GM23248 (cell line): ENCODE data around the gene LCN6. TPM values are rescaled to one million over a fixed set of nuclear protein-coding genes. Genes with fewer than 3 reads are reported as not detected.

ENCODE experiments used
- DNase-seq: peaks from one replicate; pipeline ENCODE4 v3.0.0-alpha.2; 2015
- H2AFZ ChIP-seq: fragments of 200-600 bp; sonication (generic); 2 replicates; pipeline ENCODE4 v1.6.1; 2016; ENCODE audit warnings: antibody characterized with exemption
- H3F3A ChIP-seq: fragments of 200-600 bp; sonication (generic); 2 replicates; pipeline ENCODE4 v1.6.1; 2016; ENCODE audit warnings: mild to moderate bottlenecking, antibody characterized with exemption, mixed run types; ENCODE audit not compliant: insufficient read depth
- H3K27ac ChIP-seq: fragments of 200-600 bp; sonication (generic); 2 replicates; pipeline ENCODE4 v1.5.1; 2016; ENCODE audit warnings: mild to moderate bottlenecking
- H3K27me3 ChIP-seq: fragments of 200-600 bp; sonication (generic); replicated peaks from 2 replicates; pipeline ENCODE4 v1.6.1; 2016; ENCODE audit warnings: mild to moderate bottlenecking; ENCODE audit not compliant: insufficient read depth
- H3K36me3 ChIP-seq: fragments of 200-600 bp; sonication (generic); 2 replicates; pipeline ENCODE4 v1.6.1; 2016; ENCODE audit warnings: low read depth, mild to moderate bottlenecking
- H3K4me1 ChIP-seq: fragments of 200-600 bp; sonication (generic); 2 replicates; pipeline ENCODE4 v1.6.1; 2016; ENCODE audit warnings: mild to moderate bottlenecking; ENCODE audit not compliant: insufficient read depth
- H3K4me2 ChIP-seq: fragments of 200-600 bp; sonication (generic); one replicate; pipeline ENCODE4 v1.6.1; 2016; ENCODE audit warnings: mild to moderate bottlenecking; ENCODE audit not compliant: unreplicated experiment
- H3K4me3 ChIP-seq: fragments of 200-600 bp; sonication (generic); 2 replicates; pipeline ENCODE4 v1.5.1; 2016; ENCODE audit warnings: mild to moderate bottlenecking
- H3K79me2 ChIP-seq: fragments of 200-600 bp; sonication (generic); 2 replicates; pipeline ENCODE4 v1.6.1; 2016; ENCODE audit warnings: mild to moderate bottlenecking; ENCODE audit not compliant: insufficient read depth
- H3K9ac ChIP-seq: fragments of 200-600 bp; sonication (generic); 2 replicates; pipeline ENCODE4 v1.6.1; 2016; ENCODE audit warnings: mild to moderate bottlenecking
- H3K9me2 ChIP-seq: fragments of 200-600 bp; sonication (generic); 2 replicates; pipeline ENCODE4 v1.6.1; 2016; ENCODE audit warnings: mixed run types, mild to moderate bottlenecking, moderate library complexity; ENCODE audit not compliant: insufficient read depth
- H3K9me3 ChIP-seq: fragments of 200-600 bp; sonication (generic); one replicate; pipeline ENCODE4 v1.6.1; 2017; ENCODE audit warnings: low read depth
- H4K20me1 ChIP-seq: fragments of 200-600 bp; sonication (generic); 2 replicates; pipeline ENCODE4 v1.6.0; 2016; ENCODE audit not compliant: insufficient read depth
- EZH2 ChIP-seq: fragments of 200-600 bp; sonication (generic); IDR thresholded peaks from 2 replicates; pipeline ENCODE4 v1.6.1; 2018; ENCODE audit warnings: antibody characterized with exemption, mild to moderate bottlenecking; ENCODE audit not compliant: insufficient read depth, poor library complexity, severe bottlenecking
- EZH2phosphoT487 ChIP-seq: fragments of 200-600 bp; sonication (generic); IDR thresholded peaks from 2 replicates; pipeline ENCODE4 v1.6.1; 2018; ENCODE audit warnings: antibody characterized with exemption, moderate library complexity, mild to moderate bottlenecking, low read depth; ENCODE audit not compliant: insufficient read depth
- WGBS, 2 experiments: methylation state at CpG; one replicate each; pipeline ENCODE4 v1.1.6; 2015 to 2017; ENCODE audit warnings: low lambda C conversion rate in 2 of 2, low coverage in 1 of 2; ENCODE audit errors: missing lambda C conversion rate in 2 of 2; 5-methylcytosine and 5-hydroxymethylcytosine counted together
- in situ Hi-C: fragments of 300-500 bp; cut with MboI; formaldehyde crosslinking; loops from 2 replicates; pipeline ENCODE4 v1.15.0; 2020
- polyA plus RNA-seq: library from polyadenylated mRNA; unstranded; fragments of >200 nt; fragmentation: Nextera tagmentation; extraction: Ambion mirVana; gene quantifications from 2 replicates; pipeline ENCODE4 v1.2.1, GENCODE V29; 2016
- total RNA-seq: library from RNA; depleted of rRNA; stranded (reverse); fragments of >200 nt; shearing (Covaris generic); gene quantifications from 2 replicates; pipeline ENCODE4 v1.2.3, GENCODE V29; 2014

Gene LCN6
- total and polyA plus RNA-seq, 2 experiments from 2014 or later: not detected

DNA sequence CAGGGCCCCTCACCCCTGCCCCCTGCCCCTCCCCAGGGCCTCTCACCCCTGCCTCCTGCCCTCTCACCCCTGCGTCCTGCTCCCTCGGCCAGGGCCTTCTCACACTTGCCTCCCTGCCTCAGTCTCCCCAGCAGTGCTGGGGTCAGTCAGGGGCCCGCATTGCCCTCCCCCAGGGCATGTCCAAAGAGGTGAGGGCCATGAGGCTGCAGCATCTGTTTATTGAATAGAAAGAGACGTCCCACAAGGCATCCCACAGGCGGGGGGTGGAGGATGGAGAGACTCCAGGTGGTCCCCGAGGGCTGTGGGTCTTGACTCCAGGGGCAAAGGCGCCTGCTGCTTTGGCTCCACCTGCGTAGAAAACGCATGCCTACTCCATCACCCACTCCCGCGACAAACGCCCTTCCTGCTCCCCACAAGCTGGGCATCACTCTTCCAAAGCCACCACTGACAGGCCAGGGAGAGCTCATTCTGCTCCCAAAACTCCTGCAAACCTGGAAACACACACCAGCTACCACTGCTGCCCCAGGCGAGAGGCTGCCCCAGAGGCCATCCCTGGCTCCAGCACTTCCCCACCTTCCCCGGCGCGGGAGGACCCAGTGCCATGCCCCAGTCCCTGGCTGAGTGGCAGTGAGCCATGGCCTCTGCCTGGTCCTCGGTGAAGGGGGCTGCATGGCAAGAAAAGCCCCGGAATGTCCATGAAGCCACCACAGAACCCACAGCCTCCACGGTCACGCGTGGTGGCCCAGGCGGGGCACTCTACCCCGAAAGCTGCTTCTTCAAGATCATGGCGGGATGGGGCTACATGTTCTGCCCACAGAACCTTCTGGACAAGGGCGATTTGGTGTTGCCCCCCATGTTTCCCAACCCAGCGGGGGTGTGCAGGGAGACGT, 11.4 kb upstream of the LCN6 start:
- Histone ChIP-seq H3K9me3 (no peaks in the 10 kb centered on the region), H3K9me2 (no peaks in the 10 kb centered on the region), H3K27ac (no peak overlapping the region), H3K27me3 (no peaks in the 10 kb centered on the region), H2AFZ (no peak overlapping the region), H3K4me3 (no peak overlapping the region), H3K79me2 (no peaks in the 10 kb centered on the region), H3K4me2 (no peak overlapping the region), H4K20me1 (no peaks in the 10 kb centered on the region), H3K4me1 (no peaks in the 10 kb centered on the region), H3F3A (no peaks in the 10 kb centered on the region), H3K9ac (no peak overlapping the region), H3K36me3 (no peaks in the 10 kb centered on the region)
- 73 to 75% methylated on average over 27 of the region's 27 CpGs for WGBS, 2 experiments
- DNase-seq: no peak
- TF ChIP-seq EZH2: no peak
- in situ Hi-C loops: no loop called here

DNA sequence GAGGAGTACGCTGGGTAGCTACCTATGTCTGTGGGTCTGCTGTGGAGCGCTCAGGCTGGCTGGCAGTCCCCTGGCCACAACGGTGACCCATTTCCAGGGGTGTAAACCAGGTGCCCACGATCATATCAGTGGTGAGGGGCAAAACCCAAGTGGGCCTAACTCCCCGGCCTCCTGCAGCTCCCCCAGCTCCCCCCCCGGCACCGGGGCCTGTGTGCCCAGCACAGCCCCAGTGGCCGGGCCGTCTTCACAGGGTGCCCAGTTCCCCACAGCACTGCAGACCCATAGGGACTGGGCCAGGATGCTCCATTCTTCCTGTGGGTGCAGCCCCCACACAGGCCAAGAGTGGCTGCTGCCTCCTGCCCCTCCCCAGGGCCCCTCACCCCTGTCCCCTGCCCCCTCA, 10.7 kb upstream of the LCN6 start:
- Histone ChIP-seq H3K9ac (no peak overlapping the region), H2AFZ (no peak overlapping the region), H3K9me3 (no peaks in the 10 kb centered on the region), H3K27me3 (no peaks in the 10 kb centered on the region), H3K4me2 (no peak overlapping the region), H3K4me3 (no peak overlapping the region), H3K79me2 (no peaks in the 10 kb centered on the region), H4K20me1 (no peaks in the 10 kb centered on the region), H3K27ac (no peak overlapping the region), H3K36me3 (no peaks in the 10 kb centered on the region), H3F3A (no peaks in the 10 kb centered on the region), H3K9me2 (no peaks in the 10 kb centered on the region), H3K4me1 (no peaks in the 10 kb centered on the region)
- WGBS, 2 experiments: 66 to 79% methylated on average over 7 of the region's 9 CpGs
- no peak for DNase-seq
- TF ChIP-seq EZH2phosphoT487: no peak
- no peak for TF ChIP-seq EZH2
- in situ Hi-C loops: no loop called here

DNA sequence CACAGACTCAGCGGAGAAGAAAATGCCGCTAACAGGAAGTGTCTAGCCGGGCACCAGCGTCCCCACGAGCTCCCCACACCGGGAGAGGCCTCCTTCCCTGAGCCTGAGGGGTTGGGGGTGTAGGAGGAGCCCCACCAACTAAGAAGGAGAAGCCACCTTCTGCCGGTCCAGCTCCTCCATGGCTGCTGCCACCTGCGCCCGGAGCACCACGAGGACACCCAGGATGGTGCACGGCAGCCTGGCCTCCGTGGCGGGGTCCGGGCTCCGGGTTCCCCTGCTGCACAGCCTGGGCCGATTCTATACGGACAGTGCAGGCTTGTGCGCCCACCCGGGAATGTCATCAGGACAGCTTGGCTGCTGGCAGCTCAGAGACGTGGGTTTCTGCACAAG, 9.4 kb upstream of the LCN6 start:
- Histone ChIP-seq H3K4me1 (no peaks in the 10 kb centered on the region), H3K27ac (no peak overlapping the region), H3K36me3 (no peaks in the 10 kb centered on the region), H2AFZ (no peak overlapping the region), H3K4me2 (no peak overlapping the region), H3K79me2 (no peaks in the 10 kb centered on the region), H3K9me3 (no peaks in the 10 kb centered on the region), H3K27me3 (no peaks in the 10 kb centered on the region), H4K20me1 (no peaks in the 10 kb centered on the region), H3K9ac (no peak overlapping the region), H3K4me3 (no peak overlapping the region), H3K9me2 (no peaks in the 10 kb centered on the region), H3F3A (no peaks in the 10 kb centered on the region)
- no peak for DNase-seq
- in situ Hi-C loops: no loop called here
- 60 to 66% methylated on average over 15 to 19 of the region's 20 CpGs for WGBS, 2 experiments
- TF ChIP-seq EZH2phosphoT487 (no peak), EZH2 (no peak)

DNA sequence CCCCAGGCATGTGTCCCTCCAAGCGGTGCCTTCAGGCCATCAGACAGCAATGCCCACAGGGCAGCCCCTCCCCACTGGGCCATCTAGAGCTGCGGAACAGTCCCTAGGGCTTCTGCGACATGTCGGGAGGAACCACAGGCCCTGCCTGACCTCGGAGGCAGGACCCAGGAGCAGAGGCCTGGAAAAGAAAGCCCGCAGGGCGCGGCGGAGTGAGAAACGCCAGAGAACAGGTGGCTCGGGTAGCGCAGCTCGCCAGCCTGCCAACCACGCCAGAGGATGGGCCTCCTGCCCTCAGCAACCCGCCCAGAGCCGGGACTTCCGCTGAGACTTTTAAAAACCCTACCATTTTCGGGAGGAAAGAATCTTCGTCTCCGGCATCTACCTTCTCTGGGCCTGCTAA, 9.0 kb upstream of the LCN6 start:
- no peak for TF ChIP-seq EZH2
- Histone ChIP-seq H3F3A (no peaks in the 10 kb centered on the region), H3K27ac (no peak overlapping the region), H4K20me1 (no peaks in the 10 kb centered on the region), H3K27me3 (no peaks in the 10 kb centered on the region), H3K36me3 (no peaks in the 10 kb centered on the region), H2AFZ (no peak overlapping the region), H3K9ac (no peak overlapping the region), H3K4me3 (no peak overlapping the region), H3K9me2 (no peaks in the 10 kb centered on the region), H3K9me3 (no peaks in the 10 kb centered on the region), H3K4me1 (no peaks in the 10 kb centered on the region), H3K4me2 (no peak overlapping the region), H3K79me2 (no peaks in the 10 kb centered on the region)
- WGBS, 2 experiments: 76 to 81% methylated on average over 16 to 20 of the region's 20 CpGs
- in situ Hi-C loops: no loop called here
- no peak for DNase-seq

DNA sequence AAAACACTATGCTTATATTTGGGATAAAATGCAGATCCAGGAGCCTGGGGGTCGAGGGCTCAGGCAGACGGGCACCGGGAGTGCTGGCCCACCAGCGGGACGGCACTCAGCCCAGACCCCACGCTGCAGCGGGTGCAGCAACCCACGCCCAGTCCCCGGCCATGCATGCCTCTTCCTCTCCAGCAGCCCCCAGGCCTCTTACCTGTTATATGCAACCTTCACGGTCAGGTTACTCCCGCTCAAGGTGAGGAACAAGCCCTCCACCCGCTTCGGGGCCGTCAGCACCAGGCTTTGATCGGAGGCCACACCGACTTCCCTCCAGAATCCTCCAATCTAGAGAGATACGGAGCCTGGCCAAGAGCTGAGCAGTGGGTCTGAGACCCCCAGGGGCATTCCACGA, 8.5 kb upstream of the LCN6 start:
- Histone ChIP-seq H2AFZ (no peak overlapping the region), H3K36me3 (no peaks in the 10 kb centered on the region), H3K27me3 (no peaks in the 10 kb centered on the region), H3K9me2 (no peaks in the 10 kb centered on the region), H3K79me2 (no peaks in the 10 kb centered on the region), H3K4me2 (no peak overlapping the region), H4K20me1 (no peaks in the 10 kb centered on the region), H3K4me1 (no peaks in the 10 kb centered on the region), H3K9me3 (no peaks in the 10 kb centered on the region), H3K27ac (no peak overlapping the region), H3K9ac (no peak overlapping the region), H3F3A (no peaks in the 10 kb centered on the region), H3K4me3 (no peak overlapping the region)
- in situ Hi-C loops: no loop called here
- no peak for DNase-seq
- 92 to 93% methylated on average over 17 to 18 of the region's 18 CpGs for WGBS, 2 experiments
- TF ChIP-seq EZH2: no peak
- no peak for TF ChIP-seq EZH2phosphoT487
